C4-2B (cell line): ENCODE results near the gene C21orf91.

ENCODE experiments used
- ZFX ChIP-seq: fragments of 450-650 bp; IDR thresholded peaks from 2 replicates; pipeline ENCODE4 v1.6.1; 2017
- TF ChIP-seq, protein P1 (sequence below): fragments of 450-650 bp; conservative IDR thresholded peaks from 2 replicates; pipeline ENCODE4 v1.5.1; 2017; ENCODE audit warnings: mild to moderate bottlenecking

DNA sequence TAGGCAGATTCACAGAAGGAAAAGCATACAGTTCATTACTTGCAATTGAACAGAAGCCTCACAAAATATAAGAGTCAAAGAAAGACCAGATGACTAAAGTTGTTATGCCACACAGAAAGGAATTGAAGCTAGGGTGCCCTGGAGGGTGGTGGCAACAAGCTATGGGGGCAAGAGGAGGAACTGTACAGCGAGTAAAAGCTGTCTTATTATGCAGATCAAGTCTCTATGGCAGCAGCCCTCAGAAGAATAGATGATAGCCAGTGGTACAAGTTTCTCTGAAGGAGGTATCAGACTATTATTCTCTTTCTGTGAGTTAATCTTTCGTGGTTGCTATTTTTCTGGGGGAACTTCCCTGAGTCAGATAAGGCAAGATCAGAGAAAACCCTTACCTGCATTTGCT is 72.2 kb downstream of the C21orf91 start:
- no peak for TF ChIP-seq ZFX
- TF ChIP-seq, protein P1, sequence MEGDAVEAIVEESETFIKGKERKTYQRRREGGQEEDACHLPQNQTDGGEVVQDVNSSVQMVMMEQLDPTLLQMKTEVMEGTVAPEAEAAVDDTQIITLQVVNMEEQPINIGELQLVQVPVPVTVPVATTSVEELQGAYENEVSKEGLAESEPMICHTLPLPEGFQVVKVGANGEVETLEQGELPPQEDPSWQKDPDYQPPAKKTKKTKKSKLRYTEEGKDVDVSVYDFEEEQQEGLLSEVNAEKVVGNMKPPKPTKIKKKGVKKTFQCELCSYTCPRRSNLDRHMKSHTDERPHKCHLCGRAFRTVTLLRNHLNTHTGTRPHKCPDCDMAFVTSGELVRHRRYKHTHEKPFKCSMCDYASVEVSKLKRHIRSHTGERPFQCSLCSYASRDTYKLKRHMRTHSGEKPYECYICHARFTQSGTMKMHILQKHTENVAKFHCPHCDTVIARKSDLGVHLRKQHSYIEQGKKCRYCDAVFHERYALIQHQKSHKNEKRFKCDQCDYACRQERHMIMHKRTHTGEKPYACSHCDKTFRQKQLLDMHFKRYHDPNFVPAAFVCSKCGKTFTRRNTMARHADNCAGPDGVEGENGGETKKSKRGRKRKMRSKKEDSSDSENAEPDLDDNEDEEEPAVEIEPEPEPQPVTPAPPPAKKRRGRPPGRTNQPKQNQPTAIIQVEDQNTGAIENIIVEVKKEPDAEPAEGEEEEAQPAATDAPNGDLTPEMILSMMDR = no peak
